Keratinocyte (primary cell): ENCODE results near the gene DLX2. TPM values are rescaled to one million over a fixed set of nuclear protein-coding genes. Genes with fewer than 3 reads are reported as not detected.
A peak's percentile ranks its signal among the peaks of the same experiment; 100 is the strongest.
"Not testable (repeated sequence)": the region's sequence is repeated elsewhere in the genome, so short reads cannot be mapped to it uniquely, and the experiment has no call there.

Source experiments
- DNase-seq: peaks from one replicate; pipeline ENCODE4 v3.0.0-alpha.2; 2011; ENCODE audit warnings: low read depth, missing footprints, low spot score
- FAIRE-seq: peaks from 2 replicates; lab custom pipeline; 2011; peaks lifted over from hg19 to GRCh38; lab: Jason Lieb, UNC
- H2AFZ ChIP-seq: 2 replicates; pipeline ENCODE4 v1.6.0; 2012; ENCODE audit warnings: low read length, control low read depth, inconsistent platforms; ENCODE audit not compliant: control insufficient read depth
- H3K27ac ChIP-seq: 2 replicates; pipeline ENCODE4 v1.5.1; 2011; ENCODE audit warnings: low read length; ENCODE audit not compliant: control insufficient read depth, insufficient read depth
- H3K27me3 ChIP-seq: 3 replicates; pipeline ENCODE4 v1.6.0; 2011; ENCODE audit warnings: low read length; ENCODE audit not compliant: control insufficient read depth, insufficient read depth; ENCODE audit errors: extremely low read depth
- H3K36me3 ChIP-seq, 2 experiments: 2 replicates in 1 of 2; 3 replicates in 1 of 2; pipeline ENCODE4 v1.5.1; 2011; ENCODE audit warnings: low read length in 2 of 2, mild to moderate bottlenecking in 1 of 2; ENCODE audit not compliant: control insufficient read depth in 2 of 2, insufficient read depth in 2 of 2; ENCODE audit errors: extremely low read depth in 1 of 2
- H3K4me1 ChIP-seq: 3 replicates; pipeline ENCODE4 v1.5.1; 2011; ENCODE audit warnings: low read length; ENCODE audit not compliant: control insufficient read depth, insufficient read depth; ENCODE audit errors: extremely low read depth
- H3K4me2 ChIP-seq: 3 replicates; pipeline ENCODE4 v1.6.0; 2011; ENCODE audit warnings: low read depth, low read length; ENCODE audit not compliant: control insufficient read depth, insufficient read depth; ENCODE audit errors: extremely low read depth
- H3K4me3 ChIP-seq, 3 experiments: fragments of 200-600 bp in 1 of 3; sonication (generic) in 1 of 3; 2 replicates in 2 of 3; 3 replicates in 1 of 3; pipeline ENCODE4 v1.5.1; 2011 to 2016; ENCODE audit warnings: low read length in 3 of 3, mild to moderate bottlenecking in 3 of 3, control low read depth in 2 of 3, inconsistent platforms in 1 of 3, low read depth in 1 of 3, mixed read lengths in 1 of 3, mixed run types in 1 of 3, moderate library complexity in 1 of 3; ENCODE audit not compliant: control insufficient read depth in 2 of 3, insufficient read depth in 2 of 3; ENCODE audit errors: extremely low read depth in 1 of 3
- H3K79me2 ChIP-seq: 2 replicates; pipeline ENCODE4 v1.6.0; 2012; ENCODE audit warnings: low read length; ENCODE audit not compliant: control insufficient read depth, insufficient read depth
- H3K9ac ChIP-seq: 3 replicates; pipeline ENCODE4 v1.6.0; 2011; ENCODE audit warnings: low read length; ENCODE audit not compliant: control insufficient read depth, insufficient read depth; ENCODE audit errors: extremely low read depth
- H3K9me1 ChIP-seq: 3 replicates; pipeline ENCODE4 v1.6.0; 2011; ENCODE audit warnings: low read length; ENCODE audit not compliant: control insufficient read depth, insufficient read depth; ENCODE audit errors: extremely low read depth
- H3K9me3 ChIP-seq: 2 replicates; pipeline ENCODE4 v1.5.1; 2012; ENCODE audit warnings: low read depth, low read length; ENCODE audit not compliant: control insufficient read depth
- H4K20me1 ChIP-seq: 3 replicates; pipeline ENCODE4 v1.6.0; 2011; ENCODE audit warnings: low read length; ENCODE audit not compliant: control insufficient read depth, insufficient read depth; ENCODE audit errors: extremely low read depth
- EZH2 ChIP-seq: IDR thresholded peaks from one replicate; pipeline ENCODE4 v1.6.1; 2012; ENCODE audit warnings: inconsistent platforms, mild to moderate bottlenecking, low read length, moderate library complexity
- dilution Hi-C: fragments of 300-500 bp; cut with MboI; formaldehyde crosslinking; loops from one replicate; pipeline ENCODE4 v1.7.0; 2020; ENCODE audit warnings: low sequenced_read_pairs; ENCODE audit not compliant: extremely low pct_ligation_motif_present
- polyA plus RNA-seq, 5 experiments: library from polyadenylated mRNA; depleted of rRNA in 3 of 5; stranded (reverse) in 3 of 5; stranded (forward) in 1 of 5; unstranded in 1 of 5; fragments of >200 nt; gene quantifications; 1 replicate in 1 of 5; 2 replicates in 3 of 5; 3 replicates in 1 of 5; pipeline versions ENCODE4 v1.2.1 to v1.2.3, GENCODE V29; 2011 to 2012; ENCODE audit warnings: missing spikeins in 2 of 5, low read depth in 1 of 5, low replicate concordance in 1 of 5
- TF ChIP-seq, protein P1 (sequence below), 3 experiments: IDR thresholded peaks in 1 of 3; conservative IDR thresholded peaks in 1 of 3; optimal IDR thresholded peaks in 1 of 3; 2 replicates in 2 of 3; 3 replicates in 1 of 3; pipeline versions ENCODE3 to v1.5.1; 2011; ENCODE audit warnings: low read length in 3 of 3, mild to moderate bottlenecking in 3 of 3, moderate library complexity in 2 of 3, control low read depth in 1 of 3, inconsistent platforms in 1 of 3; ENCODE audit not compliant: insufficient read depth in 2 of 3; ENCODE audit errors: extremely low read depth in 1 of 3

Gene DLX2
- polyA plus RNA-seq, 1 donor (not counting 4 experiments of a cell fraction or from before 2014, with no cell fraction given) = 0.29 TPM

DNA sequence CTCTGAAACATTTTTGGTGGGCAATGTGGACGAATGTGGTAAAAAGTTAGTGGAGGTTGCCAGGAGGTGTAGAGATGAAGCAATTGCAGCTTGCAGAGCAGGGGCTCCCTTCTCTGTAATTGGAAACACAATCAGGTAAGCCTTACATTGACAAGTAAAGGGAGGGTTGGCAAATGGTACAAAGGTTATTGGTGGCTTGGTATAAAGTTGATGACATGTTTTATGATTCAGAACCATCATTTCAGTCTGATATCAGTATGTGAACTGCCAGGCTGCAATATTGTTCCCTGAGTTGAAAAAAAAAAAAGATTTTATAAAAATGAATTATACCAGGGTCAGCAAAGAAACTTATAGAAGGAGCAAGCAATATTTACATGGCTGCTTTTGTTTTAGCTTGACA, 31.8 kb downstream of the DLX2 start:
- H3K9me3 ChIP-seq = no peaks in the 10 kb centered on the region
- no peak for FAIRE-seq
- H3K4me1 ChIP-seq = no peaks in the 10 kb centered on the region
- H3K36me3 ChIP-seq = no peaks in the 10 kb centered on the region
- no peak overlapping the region for H3K27ac ChIP-seq
- no peak overlapping the region for H2AFZ ChIP-seq
- no peaks in the 10 kb centered on the region for H3K27me3 ChIP-seq
- H3K9ac ChIP-seq = no peak overlapping the region
- H3K79me2 ChIP-seq = no peaks in the 10 kb centered on the region
- TF ChIP-seq, protein P1, sequence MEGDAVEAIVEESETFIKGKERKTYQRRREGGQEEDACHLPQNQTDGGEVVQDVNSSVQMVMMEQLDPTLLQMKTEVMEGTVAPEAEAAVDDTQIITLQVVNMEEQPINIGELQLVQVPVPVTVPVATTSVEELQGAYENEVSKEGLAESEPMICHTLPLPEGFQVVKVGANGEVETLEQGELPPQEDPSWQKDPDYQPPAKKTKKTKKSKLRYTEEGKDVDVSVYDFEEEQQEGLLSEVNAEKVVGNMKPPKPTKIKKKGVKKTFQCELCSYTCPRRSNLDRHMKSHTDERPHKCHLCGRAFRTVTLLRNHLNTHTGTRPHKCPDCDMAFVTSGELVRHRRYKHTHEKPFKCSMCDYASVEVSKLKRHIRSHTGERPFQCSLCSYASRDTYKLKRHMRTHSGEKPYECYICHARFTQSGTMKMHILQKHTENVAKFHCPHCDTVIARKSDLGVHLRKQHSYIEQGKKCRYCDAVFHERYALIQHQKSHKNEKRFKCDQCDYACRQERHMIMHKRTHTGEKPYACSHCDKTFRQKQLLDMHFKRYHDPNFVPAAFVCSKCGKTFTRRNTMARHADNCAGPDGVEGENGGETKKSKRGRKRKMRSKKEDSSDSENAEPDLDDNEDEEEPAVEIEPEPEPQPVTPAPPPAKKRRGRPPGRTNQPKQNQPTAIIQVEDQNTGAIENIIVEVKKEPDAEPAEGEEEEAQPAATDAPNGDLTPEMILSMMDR (optimal IDR thresholded peaks at IDR 0.05 in 1 of 3, IDR thresholded peaks at IDR 0.05 in 1 of 3, conservative IDR thresholded peaks at IDR 0.05 in 1 of 3; ENCODE audit: extremely low read depth in 1 of 3, insufficient read depth in 2 of 3, low read length in 3 of 3) = no peak
- no peak for TF ChIP-seq EZH2
- dilution Hi-C loops = no loop called here
- no peaks in the 10 kb centered on the region for H4K20me1 ChIP-seq
- H3K9me1 ChIP-seq = no peaks in the 10 kb centered on the region
- H3K4me3 ChIP-seq = no peak overlapping the region
- DNase-seq = no peak
- no peak overlapping the region for H3K4me2 ChIP-seq

DNA sequence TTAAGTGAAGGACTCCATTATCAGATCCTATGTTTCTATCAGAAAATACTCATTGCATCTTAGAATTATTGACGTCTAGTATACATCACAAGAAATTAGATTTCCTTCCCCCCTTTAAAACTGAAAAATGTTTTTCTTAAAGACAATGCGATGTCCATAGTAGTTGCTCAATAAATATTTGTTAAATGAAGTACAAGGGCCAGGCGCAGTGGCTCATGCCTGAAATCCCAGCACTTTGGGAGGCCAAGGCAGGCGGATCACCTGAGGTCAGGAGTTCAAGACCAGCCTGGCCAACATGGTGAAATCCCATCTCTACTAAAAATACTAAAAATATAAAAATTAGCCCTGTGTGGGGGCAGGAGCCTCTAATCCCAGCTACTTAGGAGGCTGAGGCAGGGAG, 34.8 kb downstream of the DLX2 start:
- H3K4me2 ChIP-seq, DNase-seq, H3K4me1 ChIP-seq, FAIRE-seq, H3K27me3 ChIP-seq, dilution Hi-C loops, H3K9me1 ChIP-seq, H3K9ac ChIP-seq, H4K20me1 ChIP-seq, H3K9me3 ChIP-seq, H3K4me3 ChIP-seq, H3K27ac ChIP-seq, H3K79me2 ChIP-seq, H2AFZ ChIP-seq, H3K36me3 ChIP-seq: not testable (repeated sequence)

DNA sequence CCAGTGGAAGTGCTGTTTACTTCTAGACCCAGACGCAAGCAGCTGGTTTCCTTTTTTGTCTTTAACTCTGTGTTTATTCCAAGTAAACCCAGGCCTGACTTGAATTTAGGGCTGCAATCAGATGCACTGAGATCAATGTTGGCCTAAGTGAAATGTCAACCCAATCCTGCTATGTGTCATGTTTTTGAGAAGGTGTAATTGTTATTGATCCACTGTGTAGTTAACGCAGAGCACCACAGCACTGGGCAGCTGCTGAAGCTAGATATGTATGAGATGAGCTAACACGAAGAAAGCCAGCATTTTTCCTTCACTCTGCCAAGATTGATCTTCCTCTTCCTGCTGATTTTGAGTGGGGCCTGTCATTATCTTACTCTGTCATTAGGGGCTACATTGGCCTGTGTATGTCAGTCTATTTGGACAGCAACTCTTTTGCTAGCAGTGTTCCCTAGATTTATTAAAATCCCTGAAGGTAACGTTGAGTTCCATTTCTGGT, 36.3 kb downstream of the DLX2 start:
- Histone ChIP-seq H3K36me3 (no peaks in the 10 kb centered on the region), H3K4me3 (no peak overlapping the region), H3K9ac (no peak overlapping the region), H3K4me2 (no peak overlapping the region), H2AFZ (no peak overlapping the region), H3K27ac (no peak overlapping the region), H3K9me1 (no peaks in the 10 kb centered on the region), H3K4me1 (no peaks in the 10 kb centered on the region), H3K9me3 (no peaks in the 10 kb centered on the region), H3K79me2 (no peaks in the 10 kb centered on the region), H3K27me3 (no peaks in the 10 kb centered on the region), H4K20me1 (no peaks in the 10 kb centered on the region)
- dilution Hi-C loops = no loop called here
- TF ChIP-seq, protein P1 (optimal IDR thresholded peaks at IDR 0.05 in 1 of 3, IDR thresholded peaks at IDR 0.05 in 1 of 3, conservative IDR thresholded peaks at IDR 0.05 in 1 of 3; ENCODE audit: extremely low read depth in 1 of 3, insufficient read depth in 2 of 3, low read length in 3 of 3) = no peak
- TF ChIP-seq EZH2 = no peak
- peak; percentile 26 for FAIRE-seq
- no peak for DNase-seq
